Right cardiac atrium (tissue), 5 donors: ENCODE results near the gene PNPLA5. TPM values are rescaled to one million over a fixed set of nuclear protein-coding genes. Genes with fewer than 3 reads are reported as not detected.

Experiments used
- ATAC-seq, 2 donors: fragments of 200-7000 bp; cut with Tn5 transposase; one replicate each; pipeline versions ENCODE4 v1.8.0 to v1.9.1; 2020; ENCODE audit warnings: moderate library complexity in 2 of 2, mild to moderate bottlenecking in 1 of 2
- DNase-seq, 3 donors: peaks; one replicate each; pipeline ENCODE4 v3.0.0-alpha.2; 2020
- H3K27ac ChIP-seq: one replicate; pipeline ENCODE4 v1.5.1; 2013; ENCODE audit warnings: mild to moderate bottlenecking, low read length, control low read depth, moderate library complexity
- H3K27me3 ChIP-seq: one replicate; pipeline ENCODE4 v1.6.1; 2013; ENCODE audit not compliant: control insufficient read depth, insufficient read depth
- H3K4me1 ChIP-seq: one replicate; pipeline ENCODE4 v1.6.1; 2013; ENCODE audit warnings: low read length; ENCODE audit not compliant: control insufficient read depth, insufficient read depth
- H3K4me3 ChIP-seq: one replicate; pipeline ENCODE4 v1.5.1; 2013; ENCODE audit warnings: low read length, control low read depth
- H3K9me3 ChIP-seq: one replicate; pipeline ENCODE4 v1.6.1; 2013; ENCODE audit warnings: low read length; ENCODE audit not compliant: control insufficient read depth
- WGBS: extraction: QIAGEN DNeasy Blood & Tissue Kit; methylation state at CpG from one replicate; pipeline ENCODE4 v1.1.7; 2013; 5-methylcytosine and 5-hydroxymethylcytosine counted together
- intact Hi-C, 4 donors: fragments of 100-400 bp; cut with DNase I; formaldehyde crosslinking; loops; one replicate each; pipeline versions ENCODE4 v1.11.0 to v1.14.0; 2022 to 2023
- polyA plus RNA-seq: library from polyadenylated mRNA; stranded (reverse); fragments of 200-250 nt; gene quantifications from one replicate; pipeline ENCODE4 v1.2.3, GENCODE V29; 2013
- total RNA-seq, 4 donors: library from RNA; stranded (reverse); fragmentation: NEBNext Ultra II Directional; extraction: Animal tissue kit (Norgen Biotek cat#: 25700); gene quantifications; one replicate each; pipeline ENCODE4 v1.2.1, GENCODE V29; 2021
- donor health status: healthy with polysubstance abuse.
- donor health status: DM: no; HTN: yes; CAD: no.
- donor health status: DM: no; HTN: no; CAD: no.
- donor health status: DM: no; HTN: yes; CAD: no; lungs with severe emphysema.
- donor health status: DM: yes; HTN: yes; CAD: no.

Gene PNPLA5
- total and polyA plus RNA-seq, 5 donors = not detected

DNA sequence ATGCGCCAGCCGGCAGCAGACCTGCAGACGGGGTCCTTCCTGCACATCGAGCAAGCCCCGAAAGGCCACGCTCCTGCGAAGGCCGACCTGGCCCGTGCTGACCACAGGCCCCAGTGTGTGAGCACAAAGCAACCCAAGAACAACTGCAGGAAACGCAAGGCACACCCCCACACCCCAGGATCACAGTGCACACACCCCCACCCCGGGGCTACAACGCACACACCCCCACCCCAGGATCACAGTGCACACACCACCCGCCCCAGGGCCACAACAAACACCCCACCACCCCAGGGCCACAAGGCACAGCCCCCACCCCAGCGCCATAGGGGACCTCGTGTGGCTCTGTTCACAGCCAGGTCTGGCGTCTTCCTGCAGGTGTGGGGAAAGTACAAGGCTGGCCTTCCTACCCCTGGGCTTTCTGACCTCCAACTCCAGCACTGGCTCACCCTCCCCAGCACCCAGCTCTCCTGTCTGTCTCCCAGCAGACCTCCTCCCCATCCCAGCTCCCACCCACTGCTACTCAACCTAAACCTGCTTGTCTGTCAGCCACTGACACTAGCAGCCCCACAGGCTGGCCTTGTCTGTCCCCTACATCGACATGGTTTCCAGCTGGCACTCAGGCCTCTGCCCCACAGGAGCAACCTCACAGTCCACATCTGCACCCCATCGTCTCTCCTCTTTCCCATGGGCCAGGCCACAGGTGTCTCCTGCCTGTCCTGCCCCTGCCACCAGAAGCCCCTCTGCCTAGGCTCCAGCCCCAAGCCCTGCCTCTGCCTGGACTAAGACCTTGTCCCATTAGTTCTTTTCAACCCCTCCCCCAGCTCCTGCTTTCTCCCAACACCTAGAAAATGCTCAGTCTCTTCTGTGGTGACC, 59.2 kb downstream of the PNPLA5 start:
- 89% methylated on average over 18 of the region's 18 CpGs for WGBS
- DNase-seq = peak in 2 of 3 donors; percentile 13 to 50

DNA sequence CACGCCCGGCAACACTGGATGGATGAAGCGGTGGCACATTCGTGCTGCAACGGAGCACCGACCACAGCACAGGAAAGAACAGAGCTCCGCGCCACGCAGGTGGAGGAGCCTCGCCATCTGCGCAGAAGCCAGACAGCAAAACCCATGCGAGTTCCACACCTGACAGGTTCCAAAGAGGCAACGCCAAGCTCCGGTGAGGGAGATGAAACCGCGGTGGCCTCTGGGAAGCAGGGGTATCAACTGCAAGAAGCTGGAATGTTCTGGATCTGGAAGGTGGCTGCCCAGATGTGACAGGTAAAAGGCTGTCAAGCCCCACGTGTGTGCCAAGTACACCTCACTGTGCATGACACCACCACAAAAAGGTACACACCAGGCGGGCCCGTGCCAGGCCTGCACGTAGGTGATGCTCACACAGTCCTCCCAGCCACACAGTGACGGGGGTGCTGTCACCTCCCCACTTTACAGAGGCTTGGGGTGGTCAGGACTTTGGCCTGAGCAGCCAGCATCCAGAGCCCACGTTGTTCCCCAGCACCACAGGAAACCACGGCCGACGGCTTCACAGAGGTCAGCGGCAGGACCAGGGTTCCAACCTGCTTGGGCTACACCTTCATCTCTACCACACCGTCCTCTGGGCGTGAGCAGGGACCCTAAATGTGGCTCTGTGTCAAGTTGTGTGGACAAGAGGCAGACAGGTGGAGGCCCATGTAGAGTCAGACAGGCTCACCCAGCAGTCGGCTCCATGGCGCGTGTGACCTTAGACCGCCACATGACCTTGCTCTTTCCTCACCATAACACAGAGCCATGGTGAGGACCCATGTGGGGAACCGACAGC, 60.0 kb downstream of the PNPLA5 start:
- WGBS = 93% methylated on average over 33 of the region's 33 CpGs
- no peaks in the 10 kb centered on the region for H3K27me3 ChIP-seq
- intact Hi-C loops = no loop called here

More for the DNA sequence above, 59.2 kb downstream of the PNPLA5 start:
- Histone ChIP-seq H3K27ac (no peak overlapping the region), H3K9me3 (no peaks in the 10 kb centered on the region), H3K4me1 (peaks cover 2% of the 10 kb centered on the region), H3K4me3 (no peak overlapping the region), H3K27me3 (no peaks in the 10 kb centered on the region)
- intact Hi-C loops = no loop called here
- no peak for ATAC-seq

GRCh38 chr22:43830931-43831560, 60.8 kb downstream of the PNPLA5 start:
- H3K4me3 ChIP-seq = no peak overlapping the region
- H3K9me3 ChIP-seq = no peaks in the 10 kb centered on the region
- H3K4me1 ChIP-seq = peaks cover 2% of the 10 kb centered on the region
- intact Hi-C loops = no loop called here
- no peaks in the 10 kb centered on the region for H3K27me3 ChIP-seq
- H3K27ac ChIP-seq = peak overlapping the region; percentile 13
- peak in 2 of 3 donors; percentile 21 to 48 for DNase-seq
- WGBS = 72% methylated on average over 12 of the region's 12 CpGs
- no peak for ATAC-seq

More for the DNA sequence above, 60.0 kb downstream of the PNPLA5 start:
- H3K4me1 ChIP-seq = peaks cover 2% of the 10 kb centered on the region
- no peak overlapping the region for H3K27ac ChIP-seq
- H3K4me3 ChIP-seq = no peak overlapping the region
- DNase-seq = peak in 2 of 3 donors; percentile 9 to 45
- no peaks in the 10 kb centered on the region for H3K9me3 ChIP-seq
- no peak for ATAC-seq

DNA sequence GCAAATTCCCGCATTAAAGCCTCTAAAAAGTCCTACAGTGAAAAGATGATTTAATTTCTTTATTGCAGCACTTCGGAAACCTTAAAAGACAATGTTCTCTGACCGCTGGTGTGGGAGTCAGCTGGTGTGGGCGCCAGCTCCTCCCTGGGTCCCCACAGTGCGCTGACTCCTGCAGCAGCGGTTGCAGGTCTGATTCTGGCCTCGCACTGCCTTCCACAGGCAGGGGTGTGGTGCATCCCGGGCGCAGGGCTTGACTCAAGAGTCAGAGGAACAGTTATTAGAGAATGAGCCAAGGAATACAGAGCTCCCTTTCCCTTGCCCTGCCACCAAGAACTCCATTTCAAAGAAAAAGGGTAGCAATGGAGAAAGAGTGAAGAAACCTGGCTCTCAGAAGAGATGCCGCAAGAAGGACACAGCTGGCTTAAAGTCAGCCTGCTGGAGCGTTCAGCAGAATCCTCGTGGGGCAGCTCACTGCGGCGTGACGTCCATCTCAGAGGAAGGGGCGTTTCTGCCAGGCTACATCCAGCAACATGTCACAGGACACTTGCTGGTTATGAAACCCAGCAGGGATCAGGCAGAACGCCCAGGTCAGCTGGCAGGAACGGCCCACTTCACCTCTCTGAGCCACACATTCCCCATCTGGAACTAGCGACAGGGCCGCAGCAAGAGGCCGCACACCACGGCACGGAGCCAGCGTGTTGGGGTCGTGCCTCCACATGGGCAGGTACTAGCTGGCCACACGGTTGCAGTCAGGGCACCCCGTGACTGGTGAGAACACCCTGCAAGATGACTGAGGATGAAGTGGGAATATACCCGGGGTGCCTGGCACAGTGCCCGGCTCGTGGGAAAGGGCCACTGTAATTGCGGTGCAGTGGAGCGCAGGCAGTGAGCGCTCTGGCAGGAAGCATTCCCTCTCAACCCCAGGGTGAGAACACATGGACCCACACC, 61.6 kb downstream of the PNPLA5 start:
- peak; percentile 92 to 94 (median 94) for DNase-seq
- intact Hi-C loops = loop anchor here in 1 of 4 donors (10.0 kb wide), 1 partner anchor 445 kb away; no protein-coding TSS in a partner anchor
- Histone ChIP-seq H3K4me1 (peaks cover 2% of the 10 kb centered on the region), H3K27me3 (no peaks in the 10 kb centered on the region), H3K9me3 (no peaks in the 10 kb centered on the region), H3K4me3 (no peak overlapping the region), H3K27ac (peak overlapping the region; percentile 83)
- ATAC-seq = peak; percentile 79 to 80
- 39% methylated on average over 33 of the region's 33 CpGs for WGBS

Other genes starting within 250 kb of the PNPLA5 start
- 1 to 10 TPM; 1.7 to 3.4 (median 2.4) TPM for gene EFCAB6, start 79.7 kb downstream of the PNPLA5 start, total RNA-seq
- 0.70 TPM for gene EFCAB6, start 79.7 kb downstream of the PNPLA5 start, polyA plus RNA-seq
- under 1 TPM; 0.17 to 0.42 (median 0.24) TPM for gene SULT4A1, start 29.5 kb downstream of the PNPLA5 start, total RNA-seq
- 0.57 TPM for gene SULT4A1, start 29.5 kb downstream of the PNPLA5 start, polyA plus RNA-seq
- gene PNPLA3, start 31.8 kb upstream of the PNPLA5 start, total RNA-seq = 1 to 10 TPM in 1 of 4 donors, under 1 TPM in 1, not detected in 2; 0.15 to 1.0 TPM
- gene PNPLA3, start 31.8 kb upstream of the PNPLA5 start, polyA plus RNA-seq = 0.48 TPM
- 10 to 100 TPM; 53.3 to 65.3 (median 61.2) TPM for gene SAMM50, start 63.4 kb upstream of the PNPLA5 start, total RNA-seq
- 48.0 TPM for gene SAMM50, start 63.4 kb upstream of the PNPLA5 start, polyA plus RNA-seq
- gene PARVB, start 132.3 kb upstream of the PNPLA5 start, total RNA-seq = 100 to 1,000 TPM in 2 of 4 donors, 10 to 100 TPM in 2; 85.9 to 124 (median 99.1) TPM
- 44.0 TPM for gene PARVB, start 132.3 kb upstream of the PNPLA5 start, polyA plus RNA-seq